Panc1 (cell line): ENCODE results near the gene ADH7. TPM values are rescaled to one million over a fixed set of nuclear protein-coding genes. Genes with fewer than 3 reads are reported as not detected.

Experiments used
- ATAC-seq: fragments of 200-7000 bp; cut with Tn5 transposase; 2 replicates; pipeline ENCODE4 v1.9.1; 2020; ENCODE audit warnings: mild to moderate bottlenecking, moderate library complexity
- BruUV-seq: library from RNA; stranded (reverse); fragments of 400-500 nt; replicated peaks from 2 replicates; lab custom pipeline; 2021; lab: Mats Ljungman, UMichigan
- CTCF ChIA-PET: fragments of 300-600 bp; sonication (Branson Sonifier 250); formaldehyde crosslinking; loops from one replicate; lab custom pipeline; 2022; ENCODE audit warnings: antibody characterized with exemption; lab: Charles Lee
- POLR2A ChIA-PET: fragments of 300-600 bp; sonication (Branson Sonifier 250); formaldehyde crosslinking; loops from one replicate; lab custom pipeline; 2022; ENCODE audit warnings: antibody characterized with exemption; lab: Charles Lee
- DNase-seq: peaks from one replicate; pipeline ENCODE4 v3.0.0-alpha.2; 2010; ENCODE audit warnings: low read depth, low spot score
- H3K27ac ChIP-seq: 2 replicates; pipeline ENCODE4 v1.5.1; 2011; ENCODE audit warnings: mild to moderate bottlenecking, low read length, inconsistent platforms
- H3K27me3 ChIP-seq: fragments of 200-500 bp; sonication (Bioruptor generic); 2 replicates; pipeline ENCODE4 v1.6.0; 2014; ENCODE audit warnings: low read length, inconsistent platforms; ENCODE audit not compliant: control insufficient read depth, insufficient read depth
- H3K36me3 ChIP-seq: fragments of 200-500 bp; sonication (Bioruptor generic); 2 replicates; pipeline ENCODE4 v1.5.1; 2014; ENCODE audit warnings: inconsistent platforms, mild to moderate bottlenecking, low read length, moderate library complexity; ENCODE audit not compliant: control insufficient read depth, insufficient read depth
- H3K4me1 ChIP-seq: 2 replicates; pipeline ENCODE4 v1.5.1; 2011; ENCODE audit warnings: inconsistent platforms, mild to moderate bottlenecking, low read length, moderate library complexity; ENCODE audit not compliant: control insufficient read depth, insufficient read depth
- H3K4me3 ChIP-seq, 2 experiments: 2 replicates each; pipeline ENCODE4 v1.5.1; 2011 to 2012; ENCODE audit warnings: low read depth in 2 of 2, low read length in 2 of 2, mild to moderate bottlenecking in 2 of 2, inconsistent platforms in 1 of 2, moderate library complexity in 1 of 2
- H3K9me3 ChIP-seq: fragments of 200-500 bp; sonication (Bioruptor generic); 2 replicates; pipeline ENCODE4 v1.5.1; 2014; ENCODE audit warnings: low read depth, mild to moderate bottlenecking, inconsistent platforms, low read length, moderate library complexity; ENCODE audit not compliant: control insufficient read depth, insufficient read depth
- CTCF ChIP-seq: fragments of 450-650 bp; IDR thresholded peaks from 2 replicates; pipeline ENCODE4 v1.5.1; 2017; ENCODE audit warnings: mild to moderate bottlenecking
- POLR2AphosphoS5 ChIP-seq: IDR thresholded peaks from 2 replicates; pipeline ENCODE4 v1.6.1; 2012; ENCODE audit warnings: mild to moderate bottlenecking, low read depth, low read length, moderate library complexity
- REST ChIP-seq, 2 experiments: IDR thresholded peaks; 2 replicates each; pipeline ENCODE4 v1.6.1; 2011 to 2012; ENCODE audit warnings: low read depth in 2 of 2, control low read depth in 1 of 2, low read length in 1 of 2, mild to moderate bottlenecking in 1 of 2, moderate library complexity in 1 of 2; ENCODE audit not compliant: insufficient read depth in 1 of 2
- SIN3A ChIP-seq: IDR thresholded peaks from 2 replicates; pipeline ENCODE4 v1.6.1; 2012; ENCODE audit warnings: low read depth, mild to moderate bottlenecking, low read length, moderate library complexity, borderline replicate concordance; ENCODE audit not compliant: insufficient read depth
- TCF7L2 ChIP-seq: IDR thresholded peaks from 2 replicates; pipeline ENCODE4 v1.6.1; 2011; ENCODE audit warnings: mild to moderate bottlenecking, low read depth, low read length, inconsistent platforms
- in situ Hi-C: cut with HindIII; loops from 2 replicates; pipeline ENCODE4 v1.10.0; 2016; ENCODE audit warnings: low sequenced_read_pairs, low pct_unique_long_range_greater_than_20kb
- intact Hi-C: fragments of 100-400 bp; cut with micrococcal nuclease; formaldehyde crosslinking; loops from one replicate; pipeline ENCODE4 v1.10.0; 2022; ENCODE audit not compliant: unreplicated experiment
- total RNA-seq: library from RNA; stranded (reverse); gene quantifications from one replicate; pipeline ENCODE4 v1.2.1, GENCODE V29; 2021; ENCODE audit not compliant: unreplicated experiment

The ADH7 gene
- total RNA-seq, 1 experiment from 2014 or later: not detected

- Histone ChIP-seq H3K27ac (no peak overlapping the region), H3K9me3 (no peaks in the 10 kb centered on the region), H3K27me3 (no peaks in the 10 kb centered on the region), H3K4me3 (no peak overlapping the region), H3K36me3 (no peaks in the 10 kb centered on the region), H3K4me1 (no peaks in the 10 kb centered on the region)
- DNase-seq (no peak), ATAC-seq (no peak)
- ChIA-PET POLR2A (no interaction called here), CTCF (no interaction called here)
- intact Hi-C loops (no loop called here), in situ Hi-C loops (no loop called here)
- no TSS peak for BruUV-seq
- TF ChIP-seq POLR2AphosphoS5: no peak
- TF ChIP-seq CTCF: no peak
- TF ChIP-seq SIN3A: no peak
- TF ChIP-seq REST (IDR thresholded peaks at IDR 0.05; ENCODE audit: insufficient read depth in 1 of 2, low read depth in 2 of 2, low read length in 1 of 2): no peak
- TF ChIP-seq TCF7L2: no peak
Measured at GRCh38 chr4:99457270-99457669, 22.1 kb upstream of the ADH7 start.

- no peaks in the 10 kb centered on the region for H3K27me3 ChIP-seq
- CTCF ChIA-PET: no interaction called here
- no peak for DNase-seq
- intact Hi-C loops (no loop called here), in situ Hi-C loops (no loop called here)
- H3K27ac ChIP-seq: no peak overlapping the region
- BruUV-seq: no TSS peak
- no peak overlapping the region for H3K4me3 ChIP-seq
- H3K9me3 ChIP-seq: no peaks in the 10 kb centered on the region
- POLR2A ChIA-PET: no interaction called here
- H3K36me3 ChIP-seq: no peaks in the 10 kb centered on the region
- no peak for ATAC-seq
- TF ChIP-seq POLR2AphosphoS5: no peak
- no peak for TF ChIP-seq CTCF
- no peak for TF ChIP-seq REST (IDR thresholded peaks at IDR 0.05; ENCODE audit: insufficient read depth in 1 of 2, low read depth in 2 of 2, low read length in 1 of 2)
- no peak for TF ChIP-seq TCF7L2
- no peak for TF ChIP-seq SIN3A
- H3K4me1 ChIP-seq: no peaks in the 10 kb centered on the region
Measured at GRCh38 chr4:99447513-99447912, 12.4 kb upstream of the ADH7 start.
